Kidney (tissue), 14 donors: ENCODE data around the gene ACTG1. TPM values are rescaled to one million over a fixed set of nuclear protein-coding genes. Genes with fewer than 3 reads are reported as not detected.

Source experiments
- DNase-seq, 5 donors: peaks; one replicate each; pipeline ENCODE4 v3.0.0-alpha.2; 2013 to 2020
- FAIRE-seq: peaks from 2 replicates; lab custom pipeline; 2012; peaks lifted over from hg19 to GRCh38; lab: Jason Lieb, UNC
- H3K27ac ChIP-seq, 2 donors: one replicate each; pipeline ENCODE4 v1.7.0; 2013; ENCODE audit warnings: low read depth in 2 of 2, low read length in 2 of 2, inconsistent platforms in 1 of 2
- H3K27me3 ChIP-seq: one replicate; pipeline ENCODE4 v1.7.1; 2013; ENCODE audit warnings: low read length, inconsistent platforms; ENCODE audit not compliant: control insufficient read depth, insufficient read depth
- H3K36me3 ChIP-seq, 3 donors: one replicate each; pipeline versions ENCODE4 v1.7.0 to v1.7.1; 2013; ENCODE audit warnings: low read length in 3 of 3, control low read depth in 1 of 3, inconsistent platforms in 1 of 3; ENCODE audit not compliant: insufficient read depth in 3 of 3, control insufficient read depth in 2 of 3
- H3K4me1 ChIP-seq, 3 donors: one replicate each; pipeline versions ENCODE4 v1.7.0 to v1.7.1; 2013; ENCODE audit warnings: low read length in 3 of 3, inconsistent platforms in 1 of 3, low read depth in 1 of 3; ENCODE audit not compliant: control insufficient read depth in 2 of 3, insufficient read depth in 2 of 3
- H3K4me3 ChIP-seq, 3 donors: one replicate each; pipeline versions ENCODE4 v1.7.0 to v1.8.1; 2013; ENCODE audit warnings: low read length in 3 of 3, control low read depth in 1 of 3, inconsistent platforms in 1 of 3
- H3K9ac ChIP-seq, 3 donors: one replicate each; pipeline versions ENCODE4 v1.7.0 to v1.7.1; 2013; ENCODE audit warnings: low read length in 3 of 3, control low read depth in 1 of 3, inconsistent platforms in 1 of 3
- H3K9me3 ChIP-seq, 3 donors: one replicate each; pipeline versions ENCODE4 v1.7.0 to v1.7.1; 2013; ENCODE audit warnings: low read length in 3 of 3, control low read depth in 1 of 3, inconsistent platforms in 1 of 3; ENCODE audit not compliant: control insufficient read depth in 2 of 3, insufficient read depth in 1 of 3
- CTCF ChIP-seq: IDR thresholded peaks from 3 replicates; pipeline ENCODE4 v1.5.1; 2012; ENCODE audit warnings: mild to moderate bottlenecking, moderate library complexity, borderline replicate concordance; ENCODE audit not compliant: insufficient read depth; ENCODE audit errors: extremely low read depth
- intact Hi-C: fragments of 100-400 bp; cut with DNase I; formaldehyde crosslinking; loops from one replicate; pipeline ENCODE4 v1.11.1; 2022
- polyA plus RNA-seq: library from polyadenylated mRNA; stranded (reverse); fragments of 350-450 nt; fragmentation: Illumina TruSeq; extraction: RNeasy Lipid Tissue Mini Kit (QIAGEN cat#74804); gene quantifications from one replicate; pipeline ENCODE4 v1.2.3, GENCODE V29; 2014; ENCODE audit warnings: low read depth, low replicate concordance; ENCODE audit not compliant: insufficient read depth
- total RNA-seq: library from RNA; stranded (reverse); fragmentation: NEBNext Ultra II Directional; extraction: Animal tissue kit (Norgen Biotek cat#: 25700); gene quantifications from one replicate; pipeline ENCODE4 v1.2.1, GENCODE V29; 2021
- donor health status: control.
- donor health status: control.
- donor health status: control.
- donor health status: control.
- donor health status: control.
- donor health status: DM: yes; HTN: yes; CAD: no.
- donor health status: Normal renal cell carcinoma (clear cell type).

The ACTG1 gene
- total and polyA plus RNA-seq, 2 donors from 2014 or later, result 1,350 to 2,632 TPM

GRCh38 chr17:81487487-81488275 is 24.9 kb downstream of the ACTG1 start:
- H3K27me3 ChIP-seq, result no peaks in the 10 kb centered on the region
- no peaks in the 10 kb centered on the region for H3K36me3 ChIP-seq
- H3K4me3 ChIP-seq, result peak overlapping the region in 1 of 3 donors; percentile 47
- H3K9me3 ChIP-seq, result no peaks in the 10 kb centered on the region
- H3K4me1 ChIP-seq, result peaks cover 0 to 14% (median 0%) of the 10 kb centered on the region in 3 donors
- intact Hi-C loops, result loop anchor here (10.0 kb wide), 1 partner anchor 233 kb away; no protein-coding TSS in a partner anchor
- H3K27ac ChIP-seq, result peak overlapping the region in 1 of 2 donors; percentile 57
- TF ChIP-seq CTCF, result no peak
- peak; percentile 72 to 94 (median 87) for DNase-seq
- H3K9ac ChIP-seq, result peak overlapping the region in 2 of 3 donors; percentile 26 to 41
- FAIRE-seq, result no peak

GRCh38 chr17:81487089-81487486 is 25.5 kb downstream of the ACTG1 start:
- no peak for TF ChIP-seq CTCF
- Histone ChIP-seq H3K27me3 (no peaks in the 10 kb centered on the region), H3K36me3 (no peaks in the 10 kb centered on the region), H3K27ac (no peak overlapping the region), H3K4me3 (no peak overlapping the region), H3K9ac (no peak overlapping the region), H3K4me1 (peaks cover 0 to 14% (median 0%) of the 10 kb centered on the region in 3 donors), H3K9me3 (no peaks in the 10 kb centered on the region)
- FAIRE-seq, result no peak
- intact Hi-C loops, result loop anchor here (10.0 kb wide), 1 partner anchor 232 kb away; no protein-coding TSS in a partner anchor
- no peak for DNase-seq

GRCh38 chr17:81486199-81486810 is 26.3 kb downstream of the ACTG1 start:
- Histone ChIP-seq H3K9me3 (no peaks in the 10 kb centered on the region), H3K27ac (no peak overlapping the region), H3K9ac (no peak overlapping the region), H3K4me3 (no peak overlapping the region), H3K36me3 (no peaks in the 10 kb centered on the region), H3K27me3 (no peaks in the 10 kb centered on the region), H3K4me1 (peaks cover 0 to 13% (median 4%) of the 10 kb centered on the region in 3 donors)
- DNase-seq (peak in 1 of 5 donors; percentile 54), FAIRE-seq (no peak)
- no peak for TF ChIP-seq CTCF
- intact Hi-C loops, result loop anchor here (10.0 kb wide), 1 partner anchor 232 kb away; no protein-coding TSS in a partner anchor
